Liver (tissue), 2 donors: ENCODE data around the gene LMOD2.

Experiments used
- TF ChIP-seq, protein P1 (sequence below): IDR thresholded peaks from 2 replicates; pipeline ENCODE4 v1.6.1; 2016; ENCODE audit warnings: antibody characterized with exemption
- TF ChIP-seq, protein P2 (sequence below): fragments of 150-350 bp; IDR thresholded peaks from 2 replicates; pipeline ENCODE4 v1.5.1; 2017; ENCODE audit warnings: improper control_type of control experiment, low read depth, low read length; ENCODE audit not compliant: missing input control
- donor health status: healthy.

DNA sequence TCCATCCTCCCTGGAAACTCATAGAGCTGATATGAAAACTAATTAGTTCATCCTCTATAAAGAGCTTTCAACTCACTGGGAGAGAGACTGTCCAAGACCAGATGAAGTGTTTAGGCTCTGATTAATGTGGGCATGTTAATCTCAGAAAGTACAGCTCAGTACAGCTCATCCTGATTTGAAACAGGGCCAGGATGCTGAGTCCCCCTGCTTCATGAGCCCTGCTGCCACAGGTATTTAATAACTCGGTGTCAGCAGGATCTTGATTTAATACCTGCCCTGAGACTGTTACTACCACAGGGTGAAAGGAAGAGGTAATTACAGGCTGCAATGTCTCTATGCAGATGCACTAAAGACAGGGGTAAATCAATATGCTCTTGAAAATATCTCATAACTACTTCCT, 10.8 kb downstream of the LMOD2 start:
- TF ChIP-seq, protein P1, sequence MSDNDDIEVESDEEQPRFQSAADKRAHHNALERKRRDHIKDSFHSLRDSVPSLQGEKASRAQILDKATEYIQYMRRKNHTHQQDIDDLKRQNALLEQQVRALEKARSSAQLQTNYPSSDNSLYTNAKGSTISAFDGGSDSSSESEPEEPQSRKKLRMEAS = no peak
- TF ChIP-seq, protein P2, sequence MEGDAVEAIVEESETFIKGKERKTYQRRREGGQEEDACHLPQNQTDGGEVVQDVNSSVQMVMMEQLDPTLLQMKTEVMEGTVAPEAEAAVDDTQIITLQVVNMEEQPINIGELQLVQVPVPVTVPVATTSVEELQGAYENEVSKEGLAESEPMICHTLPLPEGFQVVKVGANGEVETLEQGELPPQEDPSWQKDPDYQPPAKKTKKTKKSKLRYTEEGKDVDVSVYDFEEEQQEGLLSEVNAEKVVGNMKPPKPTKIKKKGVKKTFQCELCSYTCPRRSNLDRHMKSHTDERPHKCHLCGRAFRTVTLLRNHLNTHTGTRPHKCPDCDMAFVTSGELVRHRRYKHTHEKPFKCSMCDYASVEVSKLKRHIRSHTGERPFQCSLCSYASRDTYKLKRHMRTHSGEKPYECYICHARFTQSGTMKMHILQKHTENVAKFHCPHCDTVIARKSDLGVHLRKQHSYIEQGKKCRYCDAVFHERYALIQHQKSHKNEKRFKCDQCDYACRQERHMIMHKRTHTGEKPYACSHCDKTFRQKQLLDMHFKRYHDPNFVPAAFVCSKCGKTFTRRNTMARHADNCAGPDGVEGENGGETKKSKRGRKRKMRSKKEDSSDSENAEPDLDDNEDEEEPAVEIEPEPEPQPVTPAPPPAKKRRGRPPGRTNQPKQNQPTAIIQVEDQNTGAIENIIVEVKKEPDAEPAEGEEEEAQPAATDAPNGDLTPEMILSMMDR = no peak
